ENCODE measurements around the gene PDGFD. TPM values are rescaled to one million over a fixed set of nuclear protein-coding genes. Genes with fewer than 3 reads are reported as not detected.

Gene PDGFD
- total and polyA plus RNA-seq, 2 donors (not counting 1 experiment from before 2014, with no cell fraction given), result 0.07 to 0.71 TPM

DNA sequence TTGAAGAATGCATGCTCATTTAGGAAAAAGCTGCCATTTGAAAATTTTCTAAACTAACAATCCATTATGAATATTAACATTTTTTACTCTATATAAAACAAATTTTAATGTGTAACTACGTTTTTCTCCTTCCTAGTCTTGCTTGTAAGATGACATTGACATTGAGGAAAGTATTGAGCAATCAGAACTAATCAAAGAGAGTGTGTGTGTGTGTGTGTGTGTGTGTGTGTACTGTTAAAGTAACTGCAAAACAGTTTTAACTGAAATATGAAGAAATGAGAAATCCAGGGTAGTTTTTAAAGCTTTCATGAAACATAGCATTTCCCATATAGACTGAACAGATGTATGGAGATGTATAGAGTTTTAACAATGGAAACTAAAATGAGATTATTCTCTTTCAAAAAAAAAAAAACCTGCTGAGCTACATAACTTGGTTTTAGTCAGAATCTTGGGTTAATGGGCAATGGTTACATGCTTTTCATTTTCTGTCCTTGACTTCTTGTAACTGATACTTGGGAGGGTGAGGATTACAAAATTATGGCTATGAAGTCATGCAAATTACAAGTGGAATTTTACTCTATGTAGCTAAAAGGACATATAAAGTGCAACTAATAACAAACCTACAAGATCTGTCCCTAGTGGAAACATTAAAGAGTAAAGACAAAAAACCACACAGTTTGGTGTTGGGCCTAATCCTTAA is 2.0 kb downstream of the PDGFD start:
- Histone ChIP-seq H3K4me3 (ENCODE audit: control extremely low read depth in 1 of 5, extremely low read depth in 1 of 5, insufficient read depth in 1 of 5, low read depth in 2 of 5, low read length in 4 of 5) (no peak overlapping the region), H3K4me2 (replicated peaks; ENCODE audit: low read depth, low read length, poor library complexity, severe bottlenecking) (no peak overlapping the region), H3K9ac (ENCODE audit: low read length) (no peak overlapping the region), H2AFZ (ENCODE audit: insufficient read depth, low read depth, low read length, poor library complexity, severe bottlenecking) (no peak overlapping the region), H4K20me1 (ENCODE audit: control insufficient read depth, insufficient read depth, low read length, poor library complexity, severe bottlenecking) (no peaks in the 10 kb centered on the region), H3K9me3 (ENCODE audit: control extremely low read depth in 1 of 3, control insufficient read depth in 2 of 3, insufficient read depth in 1 of 3, low read length in 2 of 3) (peaks cover 0 to 2% (median 0%) of the 10 kb centered on the region in 3 donors), H3K79me2 (ENCODE audit: control insufficient read depth, insufficient read depth, low read length) (no peaks in the 10 kb centered on the region), H3K36me3 (replicated peaks in 1 of 2; ENCODE audit: control extremely low read depth in 1 of 2, control insufficient read depth in 1 of 2, extremely low read depth in 1 of 2, insufficient read depth in 2 of 2, low read length in 1 of 2) (no peaks in the 10 kb centered on the region), H3K4me1 (ENCODE audit: control insufficient read depth in 2 of 2, insufficient read depth in 2 of 2, low read length in 2 of 2) (peaks cover 10 to 14% of the 10 kb centered on the region in 2 donors), H3K27me3 (replicated peaks in 1 of 4; ENCODE audit: control extremely low read depth in 1 of 4, control insufficient read depth in 3 of 4, insufficient read depth in 4 of 4, low read length in 3 of 4) (peaks cover 0 to 11% (median 6%) of the 10 kb centered on the region in 4 experiments), H3K27ac (ENCODE audit: low read length in 2 of 2) (no peak overlapping the region)
- ATAC-seq (ENCODE audit: low read depth), result no peak
- intact Hi-C loops (cut with micrococcal nuclease), result no loop called here
- H3K4me3 Mint-ChIP-seq, result no peak overlapping the region
- CTCF ChIA-PET, result interaction anchor here (1.7 to 2.6 kb wide), 2 partner anchors 9 to 542 kb away, joined by 3 to 8 read pairs; no protein-coding TSS in a partner anchor
- no peak for DNase-seq
- H3K27me3 Mint-ChIP-seq, result peaks cover 10% of the 10 kb centered on the region
- H3K27ac Mint-ChIP-seq, result no peak overlapping the region
- POLR2A ChIA-PET, result no interaction called here
- WGBS (ENCODE audit: insufficient coverage), result no CpG with 5 or more reads among the region's 1 CpG
- H3K9me3 Mint-ChIP-seq (ENCODE audit: insufficient read depth), result no peaks in the 10 kb centered on the region
- H3K4me1 Mint-ChIP-seq, result peaks cover 19% of the 10 kb centered on the region
- TF ChIP-seq EZH2 (IDR thresholded peaks at IDR 0.05; ENCODE audit: borderline replicate concordance, insufficient read depth, low read depth, low read length, poor library complexity, severe bottlenecking), result no peak
- TF ChIP-seq CTCF (IDR thresholded peaks at IDR 0.05), result no peak

GRCh38 chr11:104159356-104159755 is 4.6 kb downstream of the PDGFD start:
- intact Hi-C loops (cut with micrococcal nuclease), result no loop called here
- H3K9me3 Mint-ChIP-seq (ENCODE audit: insufficient read depth), result no peaks in the 10 kb centered on the region
- WGBS (ENCODE audit: insufficient coverage), result no CpG with 5 or more reads among the region's 1 CpG
- no peak for ATAC-seq (ENCODE audit: low read depth)
- CTCF ChIA-PET, result no interaction called here
- POLR2A ChIA-PET, result no interaction called here
- Histone ChIP-seq H3K27me3 (replicated peaks in 1 of 4; ENCODE audit: control extremely low read depth in 1 of 4, control insufficient read depth in 3 of 4, insufficient read depth in 4 of 4, low read length in 3 of 4) (peaks cover 0 to 11% (median 6%) of the 10 kb centered on the region in 4 experiments), H3K9me3 (ENCODE audit: control extremely low read depth in 1 of 3, control insufficient read depth in 2 of 3, insufficient read depth in 1 of 3, low read length in 2 of 3) (peaks cover 0 to 2% (median 0%) of the 10 kb centered on the region in 3 donors), H3K79me2 (ENCODE audit: control insufficient read depth, insufficient read depth, low read length) (no peaks in the 10 kb centered on the region), H3K4me1 (ENCODE audit: control insufficient read depth in 2 of 2, insufficient read depth in 2 of 2, low read length in 2 of 2) (peaks cover 10 to 14% of the 10 kb centered on the region in 2 donors), H3K4me2 (replicated peaks; ENCODE audit: low read depth, low read length, poor library complexity, severe bottlenecking) (no peak overlapping the region), H4K20me1 (ENCODE audit: control insufficient read depth, insufficient read depth, low read length, poor library complexity, severe bottlenecking) (no peaks in the 10 kb centered on the region), H2AFZ (ENCODE audit: insufficient read depth, low read depth, low read length, poor library complexity, severe bottlenecking) (no peak overlapping the region), H3K4me3 (ENCODE audit: control extremely low read depth in 1 of 5, extremely low read depth in 1 of 5, insufficient read depth in 1 of 5, low read depth in 2 of 5, low read length in 4 of 5) (no peak overlapping the region), H3K36me3 (replicated peaks in 1 of 2; ENCODE audit: control extremely low read depth in 1 of 2, control insufficient read depth in 1 of 2, extremely low read depth in 1 of 2, insufficient read depth in 2 of 2, low read length in 1 of 2) (no peaks in the 10 kb centered on the region), H3K9ac (ENCODE audit: low read length) (no peak overlapping the region), H3K27ac (ENCODE audit: low read length in 2 of 2) (no peak overlapping the region)
- TF ChIP-seq EZH2 (IDR thresholded peaks at IDR 0.05; ENCODE audit: borderline replicate concordance, insufficient read depth, low read depth, low read length, poor library complexity, severe bottlenecking) (no peak), CTCF (IDR thresholded peaks at IDR 0.05) (no peak)
- H3K4me1 Mint-ChIP-seq, result peaks cover 16% of the 10 kb centered on the region
- H3K27me3 Mint-ChIP-seq, result peaks cover 7% of the 10 kb centered on the region
- H3K4me3 Mint-ChIP-seq, result no peak overlapping the region
- no peak overlapping the region for H3K27ac Mint-ChIP-seq
- DNase-seq, result no peak

All from B cell (primary cell).